ENCODE results near the gene CACNA1B.

GRCh38 chr9:138028596-138028995 is 151.0 kb downstream of the CACNA1B start:
- TF ChIP-seq ZNF274 (IDR thresholded peaks at IDR 0.05; ENCODE audit: low read depth, low read length): no peak
- no peak for TF ChIP-seq YY1 (IDR thresholded peaks at IDR 0.05; ENCODE audit: insufficient read depth, insufficient read length)
